Panc1 (cell line): ENCODE measurements around the gene GAGE12D.
"Not testable (repeated sequence)": the region's sequence is repeated elsewhere in the genome, so short reads cannot be mapped to it uniquely, and the experiment has no call there.

Source experiments
- POLR2AphosphoS5 ChIP-seq: IDR thresholded peaks from 2 replicates; pipeline ENCODE4 v1.6.1; 2012; ENCODE audit warnings: mild to moderate bottlenecking, low read depth, low read length, moderate library complexity
- TF ChIP-seq, protein P1 (sequence below): fragments of 450-650 bp; IDR thresholded peaks from 2 replicates; pipeline ENCODE4 v1.5.1; 2017; ENCODE audit warnings: mild to moderate bottlenecking

DNA sequence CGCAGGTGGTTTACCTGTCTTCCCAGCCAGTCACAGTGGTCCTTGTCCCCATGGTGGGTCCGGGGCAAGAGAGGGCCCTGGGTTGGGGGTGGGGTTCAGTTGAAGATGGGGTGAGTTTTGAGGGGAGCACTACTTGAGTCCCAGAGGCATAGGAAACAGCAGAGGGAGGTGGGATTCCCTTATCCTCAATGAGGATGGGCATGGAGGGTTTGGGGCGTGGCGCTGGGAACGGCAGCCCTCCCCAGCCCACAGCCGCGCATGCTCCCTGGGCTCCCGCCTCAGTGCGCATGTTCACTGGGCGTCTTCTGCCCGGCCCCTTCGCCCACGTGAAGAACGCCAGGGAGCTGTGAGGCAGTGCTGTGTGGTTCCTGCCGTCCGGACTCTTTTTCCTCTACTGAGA, 19.0 kb downstream of the GAGE12D start, which contains the start of gene GAGE12F:
- TF ChIP-seq, protein P1, sequence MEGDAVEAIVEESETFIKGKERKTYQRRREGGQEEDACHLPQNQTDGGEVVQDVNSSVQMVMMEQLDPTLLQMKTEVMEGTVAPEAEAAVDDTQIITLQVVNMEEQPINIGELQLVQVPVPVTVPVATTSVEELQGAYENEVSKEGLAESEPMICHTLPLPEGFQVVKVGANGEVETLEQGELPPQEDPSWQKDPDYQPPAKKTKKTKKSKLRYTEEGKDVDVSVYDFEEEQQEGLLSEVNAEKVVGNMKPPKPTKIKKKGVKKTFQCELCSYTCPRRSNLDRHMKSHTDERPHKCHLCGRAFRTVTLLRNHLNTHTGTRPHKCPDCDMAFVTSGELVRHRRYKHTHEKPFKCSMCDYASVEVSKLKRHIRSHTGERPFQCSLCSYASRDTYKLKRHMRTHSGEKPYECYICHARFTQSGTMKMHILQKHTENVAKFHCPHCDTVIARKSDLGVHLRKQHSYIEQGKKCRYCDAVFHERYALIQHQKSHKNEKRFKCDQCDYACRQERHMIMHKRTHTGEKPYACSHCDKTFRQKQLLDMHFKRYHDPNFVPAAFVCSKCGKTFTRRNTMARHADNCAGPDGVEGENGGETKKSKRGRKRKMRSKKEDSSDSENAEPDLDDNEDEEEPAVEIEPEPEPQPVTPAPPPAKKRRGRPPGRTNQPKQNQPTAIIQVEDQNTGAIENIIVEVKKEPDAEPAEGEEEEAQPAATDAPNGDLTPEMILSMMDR, result not testable (repeated sequence)
- not testable (repeated sequence) for TF ChIP-seq POLR2AphosphoS5
